SK-N-MC (cell line): ENCODE results near the gene CCDC152.

Source experiments
- FOXP2 ChIP-seq: optimal IDR thresholded peaks from 2 replicates; pipeline ENCODE3; 2011; ENCODE audit warnings: mild to moderate bottlenecking, moderate library complexity; ENCODE audit not compliant: insufficient read depth; ENCODE audit errors: extremely low read length, control extremely low read depth
- POLR2AphosphoS5 ChIP-seq: IDR thresholded peaks from 2 replicates; pipeline ENCODE4 v1.6.1; 2012; ENCODE audit warnings: mild to moderate bottlenecking, low read depth, low read length, borderline replicate concordance

GRCh38 chr5:42799668-42800114, 43.1 kb downstream of the CCDC152 start:
- TF ChIP-seq POLR2AphosphoS5 (no peak), FOXP2 (no peak)
